Gastroesophageal sphincter (tissue), 3 donors: Measurements from ENCODE around the gene RAB7A.

ENCODE experiments used
- CTCF ChIP-seq, 4 experiments: fragments of 200-600 bp in 2 of 4; fragments of 450-650 bp in 2 of 4; sonication (generic) in 1 of 4; IDR thresholded peaks; one replicate each; pipeline ENCODE4 v1.5.1; 2017 to 2019; ENCODE audit warnings: antibody characterized with exemption in 4 of 4, mild to moderate bottlenecking in 2 of 4, moderate library complexity in 2 of 4
- EP300 ChIP-seq: sonication (generic); formaldehyde crosslinking; IDR thresholded peaks from one replicate; pipeline ENCODE4 v1.6.1; 2017; ENCODE audit warnings: antibody characterized with exemption, mild to moderate bottlenecking
- POLR2A ChIP-seq, 2 donors: fragments of 450-650 bp; IDR thresholded peaks; one replicate each; pipeline ENCODE4 v1.6.1; 2017; ENCODE audit warnings: antibody characterized with exemption in 2 of 2, mild to moderate bottlenecking in 2 of 2, moderate library complexity in 1 of 2
- POLR2AphosphoS5 ChIP-seq: sonication (generic); formaldehyde crosslinking; IDR thresholded peaks from one replicate; pipeline ENCODE4 v1.6.1; 2017; ENCODE audit warnings: antibody characterized with exemption

- TF ChIP-seq CTCF (IDR thresholded peaks at IDR 0.05) (no peak), POLR2A (IDR thresholded peaks at IDR 0.05) (no peak), EP300 (no peak), POLR2AphosphoS5 (no peak)
These were observed 94.4 kb downstream of the RAB7A start for GRCh38 chr3:128820252-128820839.
